Posterior vena cava (tissue), 2 donors: Measurements from ENCODE around the gene ZNF454. TPM values are rescaled to one million over a fixed set of nuclear protein-coding genes. Genes with fewer than 3 reads are reported as not detected.

Experiments
- DNase-seq: peaks from one replicate; pipeline ENCODE4 v3.0.0-alpha.2; 2020; ENCODE audit warnings: low spot score
- intact Hi-C, 2 donors: fragments of 100-400 bp; cut with DNase I; formaldehyde crosslinking; loops; one replicate each; pipeline versions ENCODE4 v1.14.1 to v1.14.2; 2022 to 2023
- total RNA-seq, 2 donors: library from RNA; stranded (reverse); fragmentation: NEBNext Ultra II Directional; extraction: Animal tissue kit (Norgen Biotek cat#: 25700); gene quantifications; one replicate each; pipeline ENCODE4 v1.2.1, GENCODE V29; 2021
- donor health status: DM: yes; HTN: yes; CAD: no.
- donor health status: DM: yes; HTN: yes; CAD: no.

ZNF454 gene
- total RNA-seq, 2 donors from 2014 or later = 2.3 to 3.4 TPM

GRCh38 chr5:178991190-178992145, 50.5 kb downstream of the ZNF454 start:
- intact Hi-C loops = no loop called here
- peak; percentile 76 for DNase-seq

DNA sequence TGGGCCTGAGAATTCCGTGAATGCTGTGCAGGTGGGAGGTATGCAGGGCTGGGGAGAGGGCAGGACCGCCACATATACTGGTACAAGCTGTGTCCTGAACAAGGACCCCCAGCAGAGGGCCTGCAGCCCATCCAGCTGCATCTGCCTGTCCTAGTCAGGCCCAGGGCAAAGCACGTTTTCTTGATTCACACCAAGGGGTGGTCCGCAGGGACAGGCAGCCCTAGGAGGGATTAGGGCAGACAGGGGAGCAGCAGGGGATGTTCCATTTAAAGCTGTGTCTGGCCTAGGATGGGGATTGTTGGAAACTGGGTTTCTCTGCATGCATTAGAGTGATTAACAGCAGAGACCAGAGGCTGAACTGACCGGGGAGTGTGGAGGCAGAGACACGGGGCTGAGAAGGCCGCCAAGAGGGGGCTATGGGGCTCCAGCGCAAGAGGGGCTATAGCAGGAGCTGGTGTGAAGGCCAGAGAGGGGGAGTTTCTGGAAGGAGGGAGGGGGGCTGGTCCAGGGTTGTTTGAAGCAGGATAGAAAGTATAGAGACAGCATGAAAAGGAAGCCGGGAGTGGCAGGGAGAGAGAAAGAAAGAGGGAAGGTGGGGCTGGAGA, 51.4 kb downstream of the ZNF454 start:
- DNase-seq = peak; percentile 53
- intact Hi-C loops = no loop called here

DNA sequence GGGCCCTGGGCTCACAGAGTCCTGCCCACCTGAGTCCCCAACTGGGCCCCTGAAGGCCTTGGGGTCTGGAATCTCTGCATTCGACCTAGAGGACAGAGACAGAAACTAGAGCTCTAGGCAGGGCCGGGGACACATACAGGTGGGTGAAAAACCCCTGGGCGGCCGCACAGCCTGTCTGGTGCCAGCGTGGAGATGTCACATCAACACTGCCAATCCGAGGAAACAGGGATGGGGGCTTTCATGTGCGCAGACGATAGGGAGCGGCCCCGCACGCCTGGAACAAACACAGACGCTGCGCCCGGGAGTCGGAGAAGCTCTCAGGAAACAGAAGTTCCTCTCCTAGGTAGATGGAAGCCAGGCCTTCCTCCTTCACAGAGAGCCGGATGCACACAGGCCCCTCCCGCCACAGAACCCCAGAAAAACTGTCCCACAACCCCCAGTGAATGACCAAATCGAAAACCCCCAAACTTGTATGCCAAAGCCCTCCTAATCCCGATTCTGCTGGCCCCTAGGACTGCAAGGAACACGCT, 52.3 kb downstream of the ZNF454 start:
- no peak for DNase-seq
- intact Hi-C loops = no loop called here

- intact Hi-C loops = no loop called here
- no peak for DNase-seq
These were observed 53.1 kb downstream of the ZNF454 start for GRCh38 chr5:178993955-178994579.

DNA sequence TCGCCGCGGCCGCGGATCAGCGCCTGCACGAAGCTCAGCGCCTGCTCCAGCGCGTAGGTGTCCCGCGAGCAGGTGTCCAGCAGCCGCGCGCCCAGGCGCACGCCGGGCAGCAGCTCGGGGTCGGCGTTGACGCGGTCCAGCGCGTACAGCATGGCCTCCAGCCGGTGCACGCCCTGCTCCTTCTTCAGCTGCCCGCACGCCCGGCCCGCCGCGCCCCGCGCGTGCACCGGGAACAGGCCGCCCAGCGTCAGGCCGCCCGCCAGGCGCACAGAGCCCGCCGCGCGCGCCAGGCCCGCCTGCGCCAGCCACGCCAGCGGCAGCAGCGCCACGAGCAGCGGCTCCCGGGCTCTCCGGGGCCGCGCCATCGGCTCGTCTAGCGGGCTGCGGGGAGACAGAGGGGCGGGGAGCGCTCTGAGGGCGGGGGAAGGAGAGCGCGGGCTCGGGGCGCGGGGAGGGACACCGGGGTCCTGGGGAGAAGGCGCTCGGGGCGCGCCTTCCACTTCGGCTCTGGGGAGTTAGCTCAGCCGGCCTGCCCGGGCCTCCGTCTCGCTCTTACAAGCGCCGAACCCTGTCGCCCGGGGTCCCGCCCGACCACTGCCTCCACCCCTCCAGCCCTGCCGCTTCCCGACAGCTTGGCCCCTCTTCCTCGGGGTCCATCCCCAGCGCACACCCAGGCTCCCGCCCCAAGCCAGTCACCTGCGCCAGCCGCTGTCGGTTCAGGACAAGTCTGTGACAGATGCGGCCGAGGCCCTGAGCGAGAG, 53.8 kb downstream of the ZNF454 start, which contains the start of gene GRM6:
Gene GRM6 (minus strand): TSS at position 741 of the 761 bp plus-strand sequence. CDS start 376 bp downstream, at position 365.
- intact Hi-C loops = no loop called here

GRCh38 chr5:178995341-178995690, 54.3 kb downstream of the ZNF454 start:
- intact Hi-C loops = no loop called here
- no peak for DNase-seq

More for the DNA sequence above, 53.8 kb downstream of the ZNF454 start, which contains the start of gene GRM6:
- DNase-seq = no peak

- no peak for DNase-seq
- intact Hi-C loops = no loop called here
These were observed 55.2 kb downstream of the ZNF454 start for GRCh38 chr5:178996156-178996555.

DNA sequence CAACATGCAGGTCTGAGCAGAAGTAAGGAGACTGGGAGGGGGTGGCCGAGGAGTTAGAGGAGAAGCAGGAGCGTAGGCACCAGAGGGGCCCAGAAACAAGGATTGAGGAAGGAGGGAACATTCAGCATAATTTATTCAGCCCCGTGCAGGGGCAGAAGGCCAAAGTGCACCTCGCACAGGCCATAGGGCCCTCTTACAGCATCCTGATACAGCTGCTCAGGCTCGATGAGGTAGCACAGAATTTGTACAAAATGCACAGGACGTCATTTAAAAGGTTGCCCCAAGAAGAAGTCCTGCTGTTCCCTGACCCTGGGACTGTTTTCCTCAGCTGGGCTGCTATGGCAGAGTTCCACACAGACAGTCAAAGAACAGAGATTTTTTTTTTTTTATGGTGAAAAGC, 56.2 kb downstream of the ZNF454 start:
- intact Hi-C loops = no loop called here
- DNase-seq = no peak

GRCh38 chr5:178998441-178998840, 57.4 kb downstream of the ZNF454 start:
- intact Hi-C loops = no loop called here
- no peak for DNase-seq

- intact Hi-C loops = no loop called here
- no peak for DNase-seq
These were observed 65.6 kb downstream of the ZNF454 start for GRCh38 chr5:179006564-179006963.

DNA sequence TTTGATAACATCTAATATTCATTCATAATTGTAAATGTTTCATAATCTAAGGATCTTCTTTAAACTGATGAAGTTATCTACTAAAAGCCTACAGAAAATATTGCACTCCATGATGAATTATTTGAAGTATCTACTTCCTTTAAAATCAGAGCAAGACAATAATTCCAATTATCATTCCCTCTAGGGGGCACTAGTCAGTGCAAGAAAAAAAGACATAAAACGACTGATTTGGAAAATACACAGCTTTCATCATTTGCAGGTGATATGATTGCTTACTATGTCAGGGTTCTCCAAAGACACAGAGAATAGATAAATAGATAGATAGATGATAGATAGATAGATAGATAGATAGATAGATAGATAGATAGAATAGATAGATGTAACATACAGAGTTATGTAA, 67.7 kb downstream of the ZNF454 start:
- no peak for DNase-seq
- intact Hi-C loops = no loop called here

Other genes starting within 250 kb of the ZNF454 start
- gene ZNF354A, start 210.5 kb upstream of the ZNF454 start, total RNA-seq = 10 to 100 TPM; 11.1 to 14.2 TPM
- gene ZNF354B, start 81.2 kb upstream of the ZNF454 start, total RNA-seq = 10 to 100 TPM; 13.4 to 15.2 TPM
- 1 to 10 TPM; 2.3 TPM for gene ZFP2, start 45.3 kb upstream of the ZNF454 start, total RNA-seq
- not detected for gene GRM6, start 54.1 kb downstream of the ZNF454 start, total RNA-seq
- gene ZNF879, start 82.6 kb downstream of the ZNF454 start, total RNA-seq = 1 to 10 TPM; 2.7 to 3.2 TPM
- gene ZNF354C, start 119.2 kb downstream of the ZNF454 start, total RNA-seq = 1 to 10 TPM; 6.3 to 6.7 TPM